OCI-LY7 (cell line): Measurements from ENCODE around the gene ANO2. TPM values are rescaled to one million over a fixed set of nuclear protein-coding genes. Genes with fewer than 3 reads are reported as not detected.

ENCODE experiments used
- BruUV-seq: library from RNA; stranded (reverse); fragments of 400-500 nt; replicated peaks from 2 replicates; lab custom pipeline; 2021; lab: Mats Ljungman, UMichigan
- CTCF ChIA-PET: fragments of 300-600 bp; sonication (Branson Sonifier 250); formaldehyde crosslinking; loops from one replicate; lab custom pipeline; 2022; ENCODE audit warnings: antibody characterized with exemption; ENCODE audit not compliant: unreplicated experiment; lab: Charles Lee
- POLR2A ChIA-PET: fragments of 300-600 bp; sonication (Branson Sonifier 250); formaldehyde crosslinking; loops from one replicate; lab custom pipeline; 2022; ENCODE audit warnings: antibody characterized with exemption; lab: Charles Lee
- DNase-seq: peaks from one replicate; pipeline ENCODE4 v3.0.0-alpha.2; 2015; ENCODE audit warnings: low spot score
- H2AFZ ChIP-seq: fragments of 200-600 bp; sonication (generic), shearing (Covaris generic); 2 replicates; pipeline ENCODE4 v1.6.1; 2014; ENCODE audit warnings: mild to moderate bottlenecking, antibody characterized with exemption, low read length, moderate library complexity
- H3K27ac ChIP-seq: fragments of 200-600 bp; sonication (generic); 2 replicates; pipeline ENCODE4 v1.5.1; 2014; ENCODE audit warnings: mixed run types, low read depth, mild to moderate bottlenecking, moderate library complexity, low read length, inconsistent platforms; ENCODE audit not compliant: poor library complexity, severe bottlenecking
- H3K36me3 ChIP-seq: fragments of 200-600 bp; sonication (generic); 2 replicates; pipeline ENCODE4 v1.6.1; 2014; ENCODE audit warnings: mild to moderate bottlenecking, antibody characterized with exemption, low read length, moderate library complexity, mixed read lengths; ENCODE audit not compliant: insufficient read depth
- H3K4me1 ChIP-seq: fragments of 200-600 bp; sonication (generic); 2 replicates; pipeline ENCODE4 v1.5.1; 2014; ENCODE audit warnings: mild to moderate bottlenecking, low read length; ENCODE audit not compliant: insufficient read depth, poor library complexity, severe bottlenecking
- H3K4me2 ChIP-seq: fragments of 200-600 bp; sonication (generic); 2 replicates; pipeline ENCODE4 v1.6.1; 2014; ENCODE audit warnings: mild to moderate bottlenecking, low read length
- H3K4me3 ChIP-seq: fragments of 200-600 bp; sonication (generic); 2 replicates; pipeline ENCODE4 v1.5.1; 2014; ENCODE audit warnings: mild to moderate bottlenecking, low read depth, low read length; ENCODE audit not compliant: poor library complexity, severe bottlenecking
- H3K79me2 ChIP-seq: fragments of 200-600 bp; sonication (generic); 2 replicates; pipeline ENCODE4 v1.6.1; 2016; ENCODE audit warnings: low read depth, mild to moderate bottlenecking, low read length, moderate library complexity, mixed read lengths; ENCODE audit not compliant: insufficient read depth
- H3K9me2 ChIP-seq: fragments of 200-600 bp; sonication (generic); 2 replicates; pipeline ENCODE4 v1.6.1; 2016; ENCODE audit warnings: mild to moderate bottlenecking, low read length, mixed read lengths; ENCODE audit not compliant: insufficient read depth
- H3K9me3 ChIP-seq: fragments of 200-600 bp; sonication (generic); 2 replicates; pipeline ENCODE4 v1.6.1; 2014; ENCODE audit warnings: mild to moderate bottlenecking, mixed run types, low read length, mixed read lengths
- H4K20me1 ChIP-seq: fragments of 200-600 bp; sonication (generic); 2 replicates; pipeline ENCODE4 v1.6.1; 2014; ENCODE audit warnings: mild to moderate bottlenecking, antibody characterized with exemption, low read length, moderate library complexity, mixed read lengths; ENCODE audit not compliant: insufficient read depth
- EZH2phosphoT487 ChIP-seq: fragments of 200-600 bp; sonication (generic); IDR thresholded peaks from 2 replicates; pipeline ENCODE4 v1.6.1; 2018; ENCODE audit warnings: low read depth, borderline replicate concordance, mild to moderate bottlenecking, mixed run types, antibody characterized with exemption, low read length, moderate library complexity, mixed read lengths
- intact Hi-C: fragments of 100-400 bp; cut with micrococcal nuclease; formaldehyde crosslinking; loops from one replicate; pipeline ENCODE4 v1.10.0; 2022; ENCODE audit not compliant: unreplicated experiment
- total RNA-seq, 2 experiments: library from RNA; depleted of rRNA in 1 of 2; stranded (reverse); fragments of >200 nt in 1 of 2; shearing (Covaris generic) in 1 of 2; gene quantifications; 2 replicates each; pipeline ENCODE4 v1.2.3, GENCODE V29; 2014 to 2022
- TF ChIP-seq, protein P1 (sequence below): fragments of 200-600 bp; sonication (generic); conservative IDR thresholded peaks from 2 replicates; pipeline ENCODE4 v1.5.1; 2014; ENCODE audit warnings: mild to moderate bottlenecking, antibody characterized with exemption, low read length, moderate library complexity, mixed read lengths

ANO2 gene
- total RNA-seq, 2 experiments from 2014 or later: not detected

DNA sequence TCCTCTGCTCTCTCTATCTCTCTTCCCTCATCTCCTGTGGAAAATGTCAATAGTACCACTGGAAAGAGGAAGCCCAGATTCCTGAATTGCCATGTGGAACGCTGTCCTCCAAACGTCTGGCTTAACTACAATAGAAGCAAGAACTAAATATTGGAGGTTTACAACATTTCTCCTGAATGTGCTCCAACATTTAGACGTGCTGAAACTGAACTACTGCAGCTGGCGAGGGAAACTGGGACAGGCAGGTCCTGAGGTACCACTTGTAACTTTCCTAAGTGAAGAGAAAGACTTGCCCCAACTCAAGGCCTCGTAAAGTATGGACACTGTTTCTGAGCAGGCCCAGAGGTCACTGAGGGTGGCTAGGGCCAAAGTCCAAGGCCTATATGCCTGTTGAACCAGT lies 325.4 kb downstream of the ANO2 start:
- no peaks in the 10 kb centered on the region for H3K9me3 ChIP-seq
- ChIA-PET CTCF (no interaction called here), POLR2A (no interaction called here)
- no peaks in the 10 kb centered on the region for H3K9me2 ChIP-seq
- H3K4me2 ChIP-seq: no peak overlapping the region
- intact Hi-C loops: no loop called here
- no peak for TF ChIP-seq EZH2phosphoT487
- TF ChIP-seq, protein P1, sequence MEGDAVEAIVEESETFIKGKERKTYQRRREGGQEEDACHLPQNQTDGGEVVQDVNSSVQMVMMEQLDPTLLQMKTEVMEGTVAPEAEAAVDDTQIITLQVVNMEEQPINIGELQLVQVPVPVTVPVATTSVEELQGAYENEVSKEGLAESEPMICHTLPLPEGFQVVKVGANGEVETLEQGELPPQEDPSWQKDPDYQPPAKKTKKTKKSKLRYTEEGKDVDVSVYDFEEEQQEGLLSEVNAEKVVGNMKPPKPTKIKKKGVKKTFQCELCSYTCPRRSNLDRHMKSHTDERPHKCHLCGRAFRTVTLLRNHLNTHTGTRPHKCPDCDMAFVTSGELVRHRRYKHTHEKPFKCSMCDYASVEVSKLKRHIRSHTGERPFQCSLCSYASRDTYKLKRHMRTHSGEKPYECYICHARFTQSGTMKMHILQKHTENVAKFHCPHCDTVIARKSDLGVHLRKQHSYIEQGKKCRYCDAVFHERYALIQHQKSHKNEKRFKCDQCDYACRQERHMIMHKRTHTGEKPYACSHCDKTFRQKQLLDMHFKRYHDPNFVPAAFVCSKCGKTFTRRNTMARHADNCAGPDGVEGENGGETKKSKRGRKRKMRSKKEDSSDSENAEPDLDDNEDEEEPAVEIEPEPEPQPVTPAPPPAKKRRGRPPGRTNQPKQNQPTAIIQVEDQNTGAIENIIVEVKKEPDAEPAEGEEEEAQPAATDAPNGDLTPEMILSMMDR: no peak
- H3K4me1 ChIP-seq: no peaks in the 10 kb centered on the region
- no TSS peak for BruUV-seq
- H3K36me3 ChIP-seq: no peaks in the 10 kb centered on the region
- H3K4me3 ChIP-seq: no peak overlapping the region
- no peak overlapping the region for H2AFZ ChIP-seq
- DNase-seq: no peak
- H4K20me1 ChIP-seq: no peaks in the 10 kb centered on the region
- no peak overlapping the region for H3K27ac ChIP-seq
- no peaks in the 10 kb centered on the region for H3K79me2 ChIP-seq

DNA sequence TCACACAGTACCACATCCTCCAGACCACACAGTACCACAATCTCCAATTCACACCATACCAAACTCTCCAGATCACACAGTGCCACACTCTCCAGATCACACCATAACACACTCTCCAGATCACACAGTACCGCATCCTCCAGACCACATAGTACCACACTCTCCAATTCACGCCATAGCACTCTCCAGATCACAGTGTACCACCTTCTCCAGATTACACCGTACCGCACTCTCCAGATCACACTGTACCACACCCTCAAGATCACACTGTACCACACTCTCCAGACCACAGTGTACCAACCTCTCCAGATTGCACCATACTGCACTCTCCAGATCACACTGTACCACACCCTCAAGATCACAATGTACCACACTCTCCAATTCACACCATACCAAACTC lies 328.2 kb downstream of the ANO2 start:
- H2AFZ ChIP-seq: no peak overlapping the region
- no peaks in the 10 kb centered on the region for H3K9me2 ChIP-seq
- H3K36me3 ChIP-seq: no peaks in the 10 kb centered on the region
- H3K27ac ChIP-seq: no peak overlapping the region
- CTCF ChIA-PET: no interaction called here
- no peaks in the 10 kb centered on the region for H4K20me1 ChIP-seq
- no peak for TF ChIP-seq EZH2phosphoT487
- TF ChIP-seq, protein P1: no peak
- no TSS peak for BruUV-seq
- H3K4me2 ChIP-seq: no peak overlapping the region
- DNase-seq: no peak
- no peak overlapping the region for H3K4me3 ChIP-seq
- H3K4me1 ChIP-seq: no peaks in the 10 kb centered on the region
- intact Hi-C loops: no loop called here
- H3K9me3 ChIP-seq: no peaks in the 10 kb centered on the region
- POLR2A ChIA-PET: no interaction called here
- H3K79me2 ChIP-seq: no peaks in the 10 kb centered on the region

DNA sequence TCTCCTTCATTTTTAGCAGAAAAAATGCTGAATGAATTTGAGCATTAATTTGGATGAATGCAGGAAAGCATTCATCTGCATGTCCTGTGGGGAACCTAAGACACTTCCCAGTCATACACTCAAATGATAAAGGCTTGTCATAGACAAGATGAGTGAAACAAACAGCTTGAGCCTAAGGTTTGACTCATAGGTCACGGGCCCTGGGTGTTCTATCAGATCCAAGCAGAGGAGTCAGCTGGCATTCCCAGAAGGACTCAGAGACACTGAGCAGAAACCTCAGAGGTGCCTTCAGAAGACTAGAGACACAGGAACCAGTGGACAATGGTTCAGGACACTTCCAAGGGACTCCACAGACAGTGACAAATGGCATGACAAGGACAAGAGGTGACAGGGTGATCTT lies 329.3 kb downstream of the ANO2 start:
- POLR2A ChIA-PET: no interaction called here
- H3K9me2 ChIP-seq: no peaks in the 10 kb centered on the region
- no TSS peak for BruUV-seq

More for the DNA sequence above, 329.3 kb downstream of the ANO2 start:
- TF ChIP-seq EZH2phosphoT487: no peak
- TF ChIP-seq, protein P1: no peak
- no peaks in the 10 kb centered on the region for H4K20me1 ChIP-seq
- H3K4me3 ChIP-seq: no peak overlapping the region
- CTCF ChIA-PET: no interaction called here
- no peaks in the 10 kb centered on the region for H3K4me1 ChIP-seq
- no peak overlapping the region for H3K4me2 ChIP-seq
- H2AFZ ChIP-seq: no peak overlapping the region
- H3K9me3 ChIP-seq: no peaks in the 10 kb centered on the region
- no peaks in the 10 kb centered on the region for H3K79me2 ChIP-seq
- H3K27ac ChIP-seq: no peak overlapping the region
- DNase-seq: no peak
- no peaks in the 10 kb centered on the region for H3K36me3 ChIP-seq
- intact Hi-C loops: no loop called here
